Measurements from ENCODE around the gene ZCCHC14. TPM values are rescaled to one million over a fixed set of nuclear protein-coding genes. Genes with fewer than 3 reads are reported as not detected.

Gene ZCCHC14
- total and polyA plus RNA-seq, 2 of the 8 experiments (the other 6 are each of a cell fraction or from before 2014, with no cell fraction given) = 8.2 to 28.2 TPM

GRCh38 chr16:87457709-87458423, 35.0 kb downstream of the ZCCHC14 start:
- H3K27ac ChIP-seq (ENCODE audit: low read depth, low read length) = no peak overlapping the region
- no peak overlapping the region for H2BK5ac ChIP-seq (ENCODE audit: low read depth, low read length)
- H2BK20ac ChIP-seq (ENCODE audit: low read length) = no peak overlapping the region
- peaks cover 0 to 9% of the 10 kb centered on the region in 2 experiments for H4K20me1 ChIP-seq (replicated peaks in 1 of 2; ENCODE audit: control insufficient read depth in 1 of 2, insufficient read depth in 2 of 2, low read length in 2 of 2)
- FAIRE-seq = no peak
- H4K5ac ChIP-seq (ENCODE audit: insufficient read length, low read depth, low read length) = no peak overlapping the region
- no peak overlapping the region for H2BK12ac ChIP-seq (ENCODE audit: low read depth, low read length)
- WGBS, 2 experiments (ENCODE audit: extremely low coverage in 1 of 2, insufficient coverage in 1 of 2, insufficient read length in 1 of 2, insufficient replicate concordance in 2 of 2, low coverage in 1 of 2, low lambda C conversion rate in 2 of 2, missing lambda C conversion rate in 1 of 2) = 93% methylated on average over 22 of the region's 22 CpGs; no CpG with 5 or more reads in 1 of the 2 experiments
- no peak overlapping the region for H2BK120ac ChIP-seq (replicated peaks; ENCODE audit: low read depth, low read length)
- TF ChIP-seq SIRT6 (IDR thresholded peaks at IDR 0.05; ENCODE audit: low read length) (no peak), SP4 (IDR thresholded peaks at IDR 0.05; ENCODE audit: low read length) (no peak), EZH2 (IDR thresholded peaks at IDR 0.05; ENCODE audit: low read depth, low read length, severe bottlenecking) (no peak), RBBP5 (IDR thresholded peaks at IDR 0.05; ENCODE audit: borderline replicate concordance, low read depth, low read length) (no peak), EP300 (IDR thresholded peaks at IDR 0.05; ENCODE audit: borderline replicate concordance in 1 of 2, low read depth in 2 of 2, low read length in 2 of 2) (no peak), SP2 (IDR thresholded peaks at IDR 0.05; ENCODE audit: low read length) (no peak), ASH2L (IDR thresholded peaks at IDR 0.05; ENCODE audit: low read length) (no peak), YY1 (IDR thresholded peaks at IDR 0.05; ENCODE audit: low read depth, low read length) (no peak), TCF12 (IDR thresholded peaks at IDR 0.05; ENCODE audit: low read depth, low read length) (no peak), EGR1 (IDR thresholded peaks at IDR 0.05; ENCODE audit: borderline replicate concordance, low read depth, low read length) (no peak), E2F6 (IDR thresholded peaks at IDR 0.05) (no peak), RFX5 (IDR thresholded peaks at IDR 0.05; ENCODE audit: borderline replicate concordance, low read depth, low read length) (no peak)
- H2AK5ac ChIP-seq (ENCODE audit: low read depth, low read length) = no peak overlapping the region
- ChIA-PET POLR2A (ENCODE audit: partially characterized antibody) (interaction anchor here (1.2 kb wide), 1 partner anchor 146 kb away, joined by 3 read pairs; no protein-coding TSS in a partner anchor), CTCF (ENCODE audit: partially characterized antibody) (no interaction called here)
- no peak overlapping the region for H3K56ac ChIP-seq (replicated peaks; ENCODE audit: insufficient read length, low read depth, low read length)
- H3K27me3 ChIP-seq (replicated peaks in 1 of 4; ENCODE audit: control insufficient read depth in 3 of 4, extremely low read depth in 1 of 4, insufficient read depth in 3 of 4, low read length in 3 of 4) = no peaks in the 10 kb centered on the region
- no peak overlapping the region for H3K23ac ChIP-seq (ENCODE audit: insufficient read length)
- no peak overlapping the region for H3K4me2 ChIP-seq (ENCODE audit: insufficient read depth in 1 of 2, low read depth in 2 of 2, low read length in 2 of 2)
- H2AFZ ChIP-seq (ENCODE audit: low read length) = no peak overlapping the region
- no peak overlapping the region for H3K18ac ChIP-seq (ENCODE audit: extremely low read depth, low read length)
- H3K9ac ChIP-seq (replicated peaks in 1 of 4; ENCODE audit: extremely low read depth in 1 of 4, low read depth in 3 of 4, low read length in 3 of 4) = no peak overlapping the region
- peaks cover 0 to 11% of the 10 kb centered on the region in 2 experiments; a peak in 2 of 4 replicates for H3K79me2 ChIP-seq (ENCODE audit: control insufficient read depth in 1 of 2, insufficient read depth in 2 of 2, low read length in 2 of 2)
- no peak overlapping the region for H3K14ac ChIP-seq (ENCODE audit: insufficient read length)
- no peaks in the 10 kb centered on the region for H3K9me3 ChIP-seq (ENCODE audit: insufficient read depth in 2 of 2, low read depth in 1 of 2, low read length in 1 of 2)
- no peaks in the 10 kb centered on the region; the same call in none of the 2 replicates for H3K79me1 ChIP-seq (ENCODE audit: low read depth, low read length)
- no peak overlapping the region for H4K8ac ChIP-seq (ENCODE audit: extremely low read depth, insufficient read depth, low read length)
- no peak overlapping the region for H3K4ac ChIP-seq (replicated peaks; ENCODE audit: insufficient read length, low read depth, low read length)
- peaks cover 0 to 2% (median under 1%) of the 10 kb centered on the region in 4 experiments; a peak in 3 of 7 replicates for H3K4me1 ChIP-seq (replicated peaks in 1 of 4; ENCODE audit: control insufficient read depth in 3 of 4, insufficient read depth in 4 of 4, low read length in 3 of 4)
- H3K4me3 ChIP-seq (ENCODE audit: extremely low read depth in 1 of 4, insufficient read depth in 2 of 4, low read depth in 3 of 4, low read length in 4 of 4) = no peak overlapping the region
- H2BK15ac ChIP-seq (ENCODE audit: low read length) = no peak overlapping the region
- peaks cover 2 to 14% (median 13%) of the 10 kb centered on the region in 4 experiments; a peak in 5 of 8 replicates for H3K36me3 ChIP-seq (ENCODE audit: control insufficient read depth in 2 of 4, insufficient read depth in 4 of 4, low read length in 3 of 4)
- peak in 1 of 2 experiments; percentile 39 for DNase-seq (ENCODE audit: low read depth in 1 of 2, low spot score in 2 of 2)
- H4K91ac ChIP-seq (replicated peaks; ENCODE audit: insufficient read length, low read length) = no peak overlapping the region
- no peaks in the 10 kb centered on the region for H3K23me2 ChIP-seq (ENCODE audit: low read depth, low read length)
